Activated CD4-positive, alpha-beta memory T cell treated with anti-CD3 and anti-CD28 coated beads for 36 hours (primary cell): ENCODE results near the gene NEDD4L. TPM values are rescaled to one million over a fixed set of nuclear protein-coding genes. Genes with fewer than 3 reads are reported as not detected.

Experiments
- CTCF ChIA-PET: fragments of 350-600 bp; sonication (Branson Sonifier 250); formaldehyde crosslinking; loops from one replicate; lab custom pipeline; 2021; ENCODE audit warnings: antibody characterized with exemption, inconsistent platforms; lab: Charles Lee
- POLR2A ChIA-PET: fragments of 350-600 bp; sonication (Branson Sonifier 250); formaldehyde crosslinking; loops from one replicate; lab custom pipeline; 2021; ENCODE audit warnings: antibody characterized with exemption; lab: Charles Lee
- DNase-seq: peaks from one replicate; pipeline ENCODE4 v3.0.0-alpha.2; 2020
- H3K27ac Mint-ChIP-seq: one replicate; pipeline ENCODE4 v1.8.0; 2021; ENCODE audit warnings: mixed read lengths
- H3K27me3 Mint-ChIP-seq: one replicate; pipeline ENCODE4 v1.8.0; 2021; ENCODE audit warnings: mixed read lengths
- H3K36me3 Mint-ChIP-seq: one replicate; pipeline ENCODE4 v1.8.0; 2021; ENCODE audit warnings: mixed read lengths
- H3K4me1 Mint-ChIP-seq: one replicate; pipeline ENCODE4 v1.8.0; 2021; ENCODE audit warnings: low read depth, mixed read lengths
- H3K4me3 Mint-ChIP-seq: one replicate; pipeline ENCODE4 v1.8.0; 2021; ENCODE audit warnings: mild to moderate bottlenecking, mixed read lengths
- H3K9me3 Mint-ChIP-seq: one replicate; pipeline ENCODE4 v1.8.0; 2021; ENCODE audit warnings: mixed read lengths
- intact Hi-C: fragments of 100-400 bp; cut with micrococcal nuclease; formaldehyde crosslinking; loops from one replicate; pipeline ENCODE4 v1.15.1; 2023
- microRNA-seq: library from miRNA; unstranded; fragments of <30 nt; microRNA quantifications from one replicate; pipeline ENCODE4 v1.2.0, GENCODE V29; 2022; ENCODE audit warnings: borderline number of aligned reads, borderline microRNAs expressed, borderline replicate concordance
- total RNA-seq, 2 experiments: library from RNA; stranded (reverse); gene quantifications; one replicate each; pipeline ENCODE4 v1.2.3, GENCODE V29; 2021

The NEDD4L gene
- total RNA-seq, 2 experiments from 2014 or later: 3.4 to 3.8 TPM

DNA sequence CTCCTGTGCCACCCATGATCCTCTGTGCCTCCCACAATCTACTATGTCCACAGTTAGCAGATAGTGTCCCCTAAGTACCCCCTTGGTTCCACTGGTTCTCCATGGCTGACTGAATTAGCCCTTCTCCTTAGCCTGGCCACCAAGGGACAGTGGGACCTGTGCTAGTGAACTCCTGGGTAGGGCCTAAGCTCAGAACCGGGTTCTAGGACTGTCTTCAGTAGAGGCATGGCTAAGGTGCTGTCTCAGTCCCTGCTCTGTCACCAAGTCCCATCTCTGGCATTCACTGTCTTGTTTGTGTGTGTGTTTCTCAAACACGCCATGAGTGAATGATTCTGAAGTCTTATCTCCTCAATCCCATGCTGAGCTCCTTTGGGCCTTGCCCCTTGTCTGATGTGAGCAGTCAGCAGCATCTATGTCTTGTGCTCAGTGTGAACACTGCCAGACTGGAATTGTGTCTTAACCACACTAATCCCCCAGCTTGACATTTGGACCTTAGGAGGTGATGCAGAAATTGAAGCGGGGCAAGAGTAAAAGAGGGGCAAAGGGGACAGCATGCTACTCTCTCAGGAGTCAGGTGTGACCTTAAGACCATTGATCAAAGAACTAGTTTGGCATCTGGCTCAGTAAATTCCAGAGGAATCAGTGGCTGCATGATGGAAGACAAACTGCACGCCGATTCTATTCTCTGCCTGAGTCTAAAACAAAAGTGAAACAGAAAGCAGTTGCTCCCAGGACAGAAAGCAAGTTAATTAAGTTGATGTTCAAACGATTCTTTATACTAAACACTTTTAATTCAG is 394.3 kb downstream of the NEDD4L start:
- CTCF ChIA-PET: no interaction called here
- Mint-ChIP-seq H3K36me3 (no peaks in the 10 kb centered on the region), H3K4me3 (peak overlapping the region; percentile 74), H3K27me3 (no peaks in the 10 kb centered on the region), H3K27ac (peak overlapping the region; percentile 78), H3K4me1 (peaks cover 16% of the 10 kb centered on the region), H3K9me3 (no peaks in the 10 kb centered on the region)
- peak; percentile 11 for DNase-seq
- POLR2A ChIA-PET: no interaction called here
- intact Hi-C loops: no loop called here

DNA sequence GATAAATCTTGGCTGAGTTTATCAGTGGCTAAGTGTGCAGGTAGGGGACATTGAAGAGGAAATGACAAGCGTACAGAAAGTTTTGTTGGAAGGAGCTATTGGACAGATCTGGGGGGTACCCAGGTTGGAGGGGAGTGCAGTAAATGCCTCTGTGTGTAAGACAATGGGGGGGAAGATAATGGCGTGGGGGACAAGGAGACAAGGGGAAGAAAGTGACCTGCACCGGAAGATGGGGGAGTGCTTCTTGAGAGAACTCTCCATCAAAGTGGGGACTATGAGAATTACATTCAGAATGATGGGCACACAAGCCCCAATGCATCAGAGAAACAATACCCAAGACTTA is 394.9 kb downstream of the NEDD4L start:
- POLR2A ChIA-PET: interaction anchor here (0.5 kb wide), 1 partner anchor 395 kb away, joined by 3 read pairs; the partner anchor contains the start of gene NEDD4L
- peaks cover 16% of the 10 kb centered on the region for H3K4me1 Mint-ChIP-seq
- no peaks in the 10 kb centered on the region for H3K9me3 Mint-ChIP-seq
- no peaks in the 10 kb centered on the region for H3K27me3 Mint-ChIP-seq
- CTCF ChIA-PET: interaction anchor here (0.7 to 1.5 kb wide), 2 partner anchors 11 to 325 kb away, joined by 3 to 5 read pairs; no protein-coding TSS in a partner anchor
- peak overlapping the region; percentile 74 for H3K4me3 Mint-ChIP-seq
- intact Hi-C loops: no loop called here
- no peaks in the 10 kb centered on the region for H3K36me3 Mint-ChIP-seq
- DNase-seq: peak; percentile 19
- peak overlapping the region; percentile 78 for H3K27ac Mint-ChIP-seq

DNA sequence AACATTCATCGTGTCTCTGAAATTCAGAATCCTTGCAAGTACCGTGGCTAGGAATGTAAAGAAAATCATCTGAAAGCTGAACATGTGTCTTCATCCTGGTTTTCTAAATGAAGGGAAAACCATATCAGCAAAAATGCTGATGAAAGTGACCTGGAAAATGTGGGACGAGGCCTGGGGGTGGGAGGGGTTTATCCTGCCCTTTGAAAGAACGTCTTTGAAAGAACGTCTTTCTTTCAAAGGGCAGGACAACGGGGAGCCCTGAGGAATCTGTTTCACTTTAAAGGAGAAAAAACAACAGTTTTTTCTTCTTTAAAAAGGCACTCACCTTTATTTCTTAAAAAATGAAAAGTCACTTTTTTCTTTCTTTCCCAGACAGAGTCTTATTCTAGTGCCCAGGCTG is 399.6 kb downstream of the NEDD4L start:
- Mint-ChIP-seq H3K27ac (no peak overlapping the region), H3K4me1 (peaks cover 7% of the 10 kb centered on the region), H3K9me3 (no peaks in the 10 kb centered on the region), H3K36me3 (no peaks in the 10 kb centered on the region), H3K27me3 (peaks cover 2% of the 10 kb centered on the region), H3K4me3 (no peak overlapping the region)
- intact Hi-C loops: no loop called here
- no peak for DNase-seq
- ChIA-PET POLR2A (no interaction called here), CTCF (no interaction called here)

DNA sequence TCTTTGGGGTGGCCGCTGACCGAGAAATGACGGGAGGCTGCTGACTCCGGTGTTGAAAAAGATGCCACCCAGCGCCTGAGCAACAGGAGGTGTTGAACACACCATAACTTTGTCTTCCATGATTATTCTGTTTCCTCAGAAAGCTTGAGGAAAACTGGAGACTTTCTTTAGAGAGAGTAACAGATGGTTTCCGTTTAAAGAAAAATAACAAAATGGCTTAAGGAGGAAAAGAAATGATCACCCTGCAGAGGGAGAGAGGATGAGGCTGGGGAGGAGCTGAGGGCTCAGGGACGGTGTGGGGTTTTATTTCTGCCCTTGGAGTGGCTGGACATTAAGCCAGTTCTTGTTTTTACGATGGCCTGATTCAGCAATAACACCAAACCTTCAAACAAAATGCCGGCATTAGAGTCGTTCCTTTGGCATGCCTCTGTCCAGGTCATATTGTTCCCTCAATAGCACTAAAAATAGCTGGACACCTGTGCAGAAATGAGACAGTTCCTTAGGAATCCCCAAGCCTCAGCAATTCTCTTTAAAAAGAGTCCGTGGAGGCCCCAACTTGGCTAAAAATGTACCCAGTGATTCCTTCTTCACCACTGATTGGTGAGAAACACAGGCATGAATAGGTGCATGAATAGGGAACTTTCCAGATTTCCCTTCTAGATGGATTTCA is 402.5 kb downstream of the NEDD4L start:
- no peak overlapping the region for H3K27ac Mint-ChIP-seq
- ChIA-PET CTCF (no interaction called here), POLR2A (no interaction called here)
- H3K27me3 Mint-ChIP-seq: peaks cover 2% of the 10 kb centered on the region
- no peaks in the 10 kb centered on the region for H3K4me1 Mint-ChIP-seq
- DNase-seq: no peak
- H3K4me3 Mint-ChIP-seq: no peak overlapping the region
- H3K36me3 Mint-ChIP-seq: no peaks in the 10 kb centered on the region
- intact Hi-C loops: no loop called here
- H3K9me3 Mint-ChIP-seq: no peaks in the 10 kb centered on the region

GRCh38 chr18:58447402-58448095 is 403.5 kb downstream of the NEDD4L start:
- Mint-ChIP-seq H3K36me3 (no peaks in the 10 kb centered on the region), H3K27ac (no peak overlapping the region), H3K4me3 (no peak overlapping the region), H3K27me3 (peaks cover 2% of the 10 kb centered on the region), H3K9me3 (no peaks in the 10 kb centered on the region), H3K4me1 (no peaks in the 10 kb centered on the region)
- CTCF ChIA-PET: no interaction called here
- no peak for DNase-seq
- intact Hi-C loops: no loop called here
- POLR2A ChIA-PET: no interaction called here

GRCh38 chr18:58449464-58449863 is 405.4 kb downstream of the NEDD4L start:
- H3K36me3 Mint-ChIP-seq: no peaks in the 10 kb centered on the region
- POLR2A ChIA-PET: no interaction called here
- H3K4me1 Mint-ChIP-seq: no peaks in the 10 kb centered on the region
- H3K27ac Mint-ChIP-seq: no peak overlapping the region
- intact Hi-C loops: no loop called here
- DNase-seq: no peak
- H3K4me3 Mint-ChIP-seq: no peak overlapping the region
- CTCF ChIA-PET: interaction anchor here (2.3 kb wide), 1 partner anchor 10 kb away, joined by 5 read pairs; no protein-coding TSS in a partner anchor
- H3K9me3 Mint-ChIP-seq: no peaks in the 10 kb centered on the region
- peaks cover 3% of the 10 kb centered on the region for H3K27me3 Mint-ChIP-seq

Small RNA genes within 50 kb of the gene (microRNA-seq; reads per million reads assigned to microRNA genes)
- not detected for gene MIR3591

Other genes starting within 250 kb of the NEDD4L start
- gene ATP8B1, start 240.9 kb upstream of the NEDD4L start, total RNA-seq: not detected